Measurements from ENCODE around the gene PSMA4.

- TF ChIP-seq CTCF (IDR thresholded peaks at IDR 0.05; ENCODE audit: poor library complexity), result no peak
- TF ChIP-seq EZH2 (IDR thresholded peaks at IDR 0.05; ENCODE audit: borderline replicate concordance), result no peak
Measured at GRCh38 chr15:78501857-78502256, 38.4 kb upstream of the PSMA4 start.
